IPS-11a (cell line): ENCODE data around the gene TOX2.

ENCODE experiments used
- H3K4me3 ChIP-seq: one replicate; pipeline ENCODE4 v1.5.1; 2013; ENCODE audit warnings: low read depth, low read length, control low read depth

The TOX2 gene

GRCh38 chr20:44052166-44052565 is 137.5 kb downstream of the TOX2 start:
- H3K4me3 ChIP-seq: no peak overlapping the region

GRCh38 chr20:44053046-44053445 is 138.4 kb downstream of the TOX2 start:
- no peak overlapping the region for H3K4me3 ChIP-seq

DNA sequence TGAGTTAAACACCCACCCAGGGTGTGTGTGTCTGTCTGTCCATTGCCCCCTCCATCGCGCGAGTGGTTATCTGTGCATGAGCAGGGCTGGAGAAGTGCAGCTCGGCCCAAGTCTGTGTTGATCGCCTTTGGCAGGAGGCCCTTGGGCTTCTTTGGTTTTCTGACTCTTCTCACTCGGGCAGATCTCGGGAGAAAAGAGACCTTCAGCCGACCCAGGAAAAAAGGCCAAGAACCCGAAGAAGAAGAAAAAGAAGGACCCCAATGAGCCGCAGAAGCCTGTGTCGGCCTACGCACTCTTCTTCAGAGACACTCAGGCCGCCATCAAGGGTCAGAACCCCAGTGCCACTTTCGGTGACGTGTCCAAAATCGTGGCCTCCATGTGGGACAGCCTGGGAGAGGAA is 139.5 kb downstream of the TOX2 start:
- H3K4me3 ChIP-seq: no peak overlapping the region

DNA sequence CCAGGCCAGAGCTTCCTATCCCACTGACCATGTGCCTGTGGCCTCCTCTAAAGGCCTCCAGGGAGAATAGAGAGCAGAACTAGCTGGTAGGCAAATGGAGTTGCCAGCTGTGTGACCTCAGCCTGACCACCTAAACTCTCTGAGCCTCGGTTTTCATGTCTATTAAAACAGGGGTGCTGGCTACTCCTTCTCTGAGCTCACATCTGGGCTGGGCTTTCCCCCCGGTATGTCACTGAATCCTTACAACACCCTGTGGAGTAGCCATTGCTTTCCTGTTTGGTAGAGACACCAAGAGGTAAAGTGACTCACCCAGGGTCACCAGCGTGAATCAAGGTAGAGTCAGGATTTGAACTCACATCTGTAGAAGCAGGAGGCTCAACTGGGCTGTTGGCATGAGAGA is 140.2 kb downstream of the TOX2 start:
- no peak overlapping the region for H3K4me3 ChIP-seq

GRCh38 chr20:44056010-44056698 is 141.5 kb downstream of the TOX2 start:
- H3K4me3 ChIP-seq: no peak overlapping the region

- no peak overlapping the region for H3K4me3 ChIP-seq
Measured at GRCh38 chr20:44057698-44058675, 143.3 kb downstream of the TOX2 start.

- no peak overlapping the region for H3K4me3 ChIP-seq
Measured at GRCh38 chr20:44064501-44065400, 150.1 kb downstream of the TOX2 start.

- no peak overlapping the region for H3K4me3 ChIP-seq
Measured at GRCh38 chr20:44065401-44066340, 151.0 kb downstream of the TOX2 start.

GRCh38 chr20:44066645-44067606 is 152.3 kb downstream of the TOX2 start:
- no peak overlapping the region for H3K4me3 ChIP-seq

- H3K4me3 ChIP-seq: no peak overlapping the region
Measured at GRCh38 chr20:44067650-44068081, 153.0 kb downstream of the TOX2 start.

- no peak overlapping the region for H3K4me3 ChIP-seq
Measured at GRCh38 chr20:44068316-44069201, 153.9 kb downstream of the TOX2 start.

GRCh38 chr20:44069203-44070011 is 154.8 kb downstream of the TOX2 start:
- no peak overlapping the region for H3K4me3 ChIP-seq

- H3K4me3 ChIP-seq: no peak overlapping the region
Measured at GRCh38 chr20:44070139-44070900, 155.7 kb downstream of the TOX2 start.

DNA sequence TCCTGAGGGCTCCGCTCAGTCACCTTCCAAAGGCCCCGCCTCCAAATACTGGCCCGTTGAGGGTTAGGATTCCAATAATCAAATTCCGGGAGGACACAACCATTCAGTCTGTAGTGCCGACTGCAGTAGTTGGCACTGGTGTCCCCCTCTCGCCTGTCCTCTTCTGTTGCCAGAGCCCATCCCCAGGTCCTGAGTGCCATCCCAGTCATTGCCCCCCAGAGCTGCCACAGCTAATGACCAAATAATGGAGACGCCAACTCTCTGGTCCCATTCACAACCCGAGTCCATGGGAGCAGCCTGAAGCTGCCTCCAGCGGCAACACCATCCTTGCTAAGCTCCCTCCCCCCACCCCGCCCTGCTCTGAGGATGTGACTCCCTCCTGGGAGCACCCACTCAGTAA is 156.4 kb downstream of the TOX2 start:
- no peak overlapping the region for H3K4me3 ChIP-seq

- H3K4me3 ChIP-seq: no peak overlapping the region
Measured at GRCh38 chr20:44071526-44072111, 157.0 kb downstream of the TOX2 start.

GRCh38 chr20:44072384-44072783 is 157.7 kb downstream of the TOX2 start:
- no peak overlapping the region for H3K4me3 ChIP-seq
